ES-I3 (cell line): Measurements from ENCODE around the gene INPP1.

ENCODE experiments used
- H3K36me3 ChIP-seq: 2 replicates; pipeline ENCODE4 v1.6.1; 2013; ENCODE audit warnings: mild to moderate bottlenecking, low read length, control low read depth, moderate library complexity; ENCODE audit not compliant: insufficient read depth
- H3K4me1 ChIP-seq: 2 replicates; pipeline ENCODE4 v1.6.1; 2013; ENCODE audit warnings: mild to moderate bottlenecking, control low read depth, low read length; ENCODE audit not compliant: insufficient read depth
- H3K9ac ChIP-seq: 2 replicates; pipeline ENCODE4 v1.6.1; 2013; ENCODE audit warnings: low read depth, mild to moderate bottlenecking, low read length, moderate library complexity
- H3K9me3 ChIP-seq: 2 replicates; pipeline ENCODE4 v1.6.1; 2013; ENCODE audit warnings: mild to moderate bottlenecking, low read length, moderate library complexity; ENCODE audit not compliant: control insufficient read depth, insufficient read depth

INPP1 gene

GRCh38 chr2:190415794-190416775, 72.7 kb downstream of the INPP1 start:
- H3K36me3 ChIP-seq: no peaks in the 10 kb centered on the region
- H3K9me3 ChIP-seq: no peaks in the 10 kb centered on the region
- H3K9ac ChIP-seq: no peak overlapping the region
- peaks cover 13% of the 10 kb centered on the region for H3K4me1 ChIP-seq

GRCh38 chr2:190417045-190417842, 73.9 kb downstream of the INPP1 start:
- peaks cover 13% of the 10 kb centered on the region for H3K4me1 ChIP-seq
- no peak overlapping the region for H3K9ac ChIP-seq
- no peaks in the 10 kb centered on the region for H3K36me3 ChIP-seq
- H3K9me3 ChIP-seq: no peaks in the 10 kb centered on the region

GRCh38 chr2:190418727-190419126, 75.3 kb downstream of the INPP1 start:
- Histone ChIP-seq H3K36me3 (no peaks in the 10 kb centered on the region), H3K4me1 (0 out of 2 replicates have a peak, but pooled peaks cover 1% of the 10 kb centered on the region), H3K9ac (no peak overlapping the region), H3K9me3 (no peaks in the 10 kb centered on the region)

- Histone ChIP-seq H3K4me1 (no peaks in the 10 kb centered on the region), H3K36me3 (no peaks in the 10 kb centered on the region), H3K9me3 (no peaks in the 10 kb centered on the region), H3K9ac (no peak overlapping the region)
These were observed 77.4 kb downstream of the INPP1 start for GRCh38 chr2:190420801-190421200.
